Breast epithelium (tissue), 4 donors: ENCODE results near the gene LIMCH1. TPM values are rescaled to one million over a fixed set of nuclear protein-coding genes. Genes with fewer than 3 reads are reported as not detected.

Experiments used
- DNase-seq, 2 donors: peaks; one replicate each; pipeline ENCODE4 v3.0.0-alpha.2; 2019; ENCODE audit warnings: low spot score in 2 of 2
- H3K27ac ChIP-seq, 2 donors: fragments of 200-600 bp; sonication (generic) in 1 of 2; one replicate each; pipeline ENCODE4 v1.5.1; 2016 to 2019; ENCODE audit warnings: mild to moderate bottlenecking in 1 of 2
- H3K27me3 ChIP-seq, 2 donors: fragments of 200-600 bp; sonication (generic) in 1 of 2; one replicate each; pipeline versions ENCODE4 v1.5.1 to v1.6.0; 2017 to 2019; ENCODE audit warnings: control low read depth in 1 of 2, mild to moderate bottlenecking in 1 of 2
- H3K36me3 ChIP-seq: fragments of 200-600 bp; one replicate; pipeline ENCODE4 v1.5.1; 2019
- H3K4me1 ChIP-seq, 2 donors: fragments of 200-600 bp; sonication (generic); one replicate each; pipeline ENCODE4 v1.5.1; 2016 to 2019; ENCODE audit warnings: control low read depth in 1 of 2
- H3K4me3 ChIP-seq, 3 donors: fragments of 200-600 bp; sonication (generic); 1 replicate in 2 of 3; 2 replicates in 1 of 3; pipeline ENCODE4 v1.5.1; 2016 to 2019; ENCODE audit warnings: mild to moderate bottlenecking in 3 of 3, moderate library complexity in 2 of 3
- H3K9me3 ChIP-seq, 2 donors: fragments of 200-600 bp; sonication (generic) in 1 of 2; one replicate each; pipeline ENCODE4 v1.5.1; 2016 to 2019; ENCODE audit warnings: control low read depth in 1 of 2
- POLR2A ChIP-seq: fragments of 450-650 bp; IDR thresholded peaks from one replicate; pipeline ENCODE4 v1.6.1; 2016; ENCODE audit warnings: antibody characterized with exemption, mild to moderate bottlenecking, moderate library complexity
- POLR2AphosphoS5 ChIP-seq, 3 donors: sonication (generic); formaldehyde crosslinking; IDR thresholded peaks; one replicate each; pipeline ENCODE4 v1.6.1; 2017; ENCODE audit warnings: antibody characterized with exemption in 3 of 3
- intact Hi-C: fragments of 100-400 bp; cut with DNase I; formaldehyde crosslinking; loops from one replicate; pipeline ENCODE4 v1.15.1; 2023; ENCODE audit warnings: low total_unique reads
- total RNA-seq, 3 donors: library from RNA; depleted of rRNA; stranded (reverse); fragments of >200 nt; gene quantifications; one replicate each; pipeline ENCODE4 v1.1.0, GENCODE V29; 2016
- TF ChIP-seq, protein P1 (sequence below), 3 donors: fragments of 450-650 bp; IDR thresholded peaks; one replicate each; pipeline ENCODE4 v1.5.1; 2016 to 2017; ENCODE audit warnings: antibody characterized with exemption in 3 of 3, mild to moderate bottlenecking in 3 of 3, moderate library complexity in 3 of 3

LIMCH1 gene
- total RNA-seq, 3 donors from 2014 or later: 34.6 to 72.2 (median 71.8) TPM

DNA sequence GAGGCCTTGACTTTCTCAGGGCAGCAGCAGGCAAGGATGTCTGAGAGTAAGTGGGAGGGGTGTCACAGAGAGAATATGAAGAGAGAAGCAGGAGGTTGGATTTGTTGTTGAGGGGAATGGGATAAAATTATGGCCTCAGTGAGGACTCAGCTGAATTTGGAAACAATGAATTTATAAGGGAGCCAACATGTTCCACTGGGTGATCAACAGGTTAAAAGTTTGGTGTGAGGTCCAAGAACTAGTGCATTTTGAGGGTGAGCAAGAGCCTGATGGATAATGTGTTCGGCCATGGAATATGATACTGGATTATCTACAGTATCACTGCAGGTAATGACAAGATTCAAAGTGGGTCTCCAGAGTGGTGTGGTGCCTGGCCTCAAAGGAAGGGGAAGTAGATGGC, 33.5 kb downstream of the LIMCH1 start:
- H3K4me3 ChIP-seq: no peak overlapping the region
- intact Hi-C loops: no loop called here
- H3K4me1 ChIP-seq: no peaks in the 10 kb centered on the region
- TF ChIP-seq, protein P1, sequence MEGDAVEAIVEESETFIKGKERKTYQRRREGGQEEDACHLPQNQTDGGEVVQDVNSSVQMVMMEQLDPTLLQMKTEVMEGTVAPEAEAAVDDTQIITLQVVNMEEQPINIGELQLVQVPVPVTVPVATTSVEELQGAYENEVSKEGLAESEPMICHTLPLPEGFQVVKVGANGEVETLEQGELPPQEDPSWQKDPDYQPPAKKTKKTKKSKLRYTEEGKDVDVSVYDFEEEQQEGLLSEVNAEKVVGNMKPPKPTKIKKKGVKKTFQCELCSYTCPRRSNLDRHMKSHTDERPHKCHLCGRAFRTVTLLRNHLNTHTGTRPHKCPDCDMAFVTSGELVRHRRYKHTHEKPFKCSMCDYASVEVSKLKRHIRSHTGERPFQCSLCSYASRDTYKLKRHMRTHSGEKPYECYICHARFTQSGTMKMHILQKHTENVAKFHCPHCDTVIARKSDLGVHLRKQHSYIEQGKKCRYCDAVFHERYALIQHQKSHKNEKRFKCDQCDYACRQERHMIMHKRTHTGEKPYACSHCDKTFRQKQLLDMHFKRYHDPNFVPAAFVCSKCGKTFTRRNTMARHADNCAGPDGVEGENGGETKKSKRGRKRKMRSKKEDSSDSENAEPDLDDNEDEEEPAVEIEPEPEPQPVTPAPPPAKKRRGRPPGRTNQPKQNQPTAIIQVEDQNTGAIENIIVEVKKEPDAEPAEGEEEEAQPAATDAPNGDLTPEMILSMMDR (IDR thresholded peaks at IDR 0.05): no peak
- no peak for TF ChIP-seq POLR2AphosphoS5 (IDR thresholded peaks at IDR 0.05)
- no peak for TF ChIP-seq POLR2A
- H3K36me3 ChIP-seq: no peaks in the 10 kb centered on the region
- DNase-seq: no peak
- H3K27me3 ChIP-seq: no peaks in the 10 kb centered on the region
- no peaks in the 10 kb centered on the region for H3K9me3 ChIP-seq
- H3K27ac ChIP-seq: no peak overlapping the region

DNA sequence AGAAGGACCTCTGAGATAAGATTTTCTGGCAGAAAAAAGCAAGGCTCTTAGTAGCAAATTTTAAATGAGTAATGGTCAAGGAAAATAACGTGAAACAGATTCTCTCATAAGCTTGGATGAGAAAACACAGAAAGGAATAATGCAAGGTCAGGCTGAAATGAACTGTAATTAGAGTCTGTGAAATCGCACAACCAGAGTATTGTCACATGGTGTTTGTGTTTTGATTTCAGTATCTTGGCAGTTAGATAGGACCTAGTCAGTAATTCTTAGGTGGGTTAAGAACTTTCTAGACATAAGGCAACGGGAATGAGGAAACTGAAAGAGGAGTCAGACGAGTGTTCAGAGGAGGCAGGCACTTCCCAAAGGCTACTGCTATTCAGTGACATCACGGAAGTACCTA, 34.6 kb downstream of the LIMCH1 start:
- Histone ChIP-seq H3K36me3 (no peaks in the 10 kb centered on the region), H3K27ac (no peak overlapping the region), H3K27me3 (no peaks in the 10 kb centered on the region), H3K4me1 (no peaks in the 10 kb centered on the region), H3K4me3 (peak overlapping the region in 2 of 3 donors; percentile 2 to 24), H3K9me3 (no peaks in the 10 kb centered on the region)
- intact Hi-C loops: no loop called here
- TF ChIP-seq POLR2AphosphoS5 (IDR thresholded peaks at IDR 0.05) (no peak), POLR2A (no peak)
- TF ChIP-seq, protein P1 (IDR thresholded peaks at IDR 0.05): no peak
- no peak for DNase-seq

DNA sequence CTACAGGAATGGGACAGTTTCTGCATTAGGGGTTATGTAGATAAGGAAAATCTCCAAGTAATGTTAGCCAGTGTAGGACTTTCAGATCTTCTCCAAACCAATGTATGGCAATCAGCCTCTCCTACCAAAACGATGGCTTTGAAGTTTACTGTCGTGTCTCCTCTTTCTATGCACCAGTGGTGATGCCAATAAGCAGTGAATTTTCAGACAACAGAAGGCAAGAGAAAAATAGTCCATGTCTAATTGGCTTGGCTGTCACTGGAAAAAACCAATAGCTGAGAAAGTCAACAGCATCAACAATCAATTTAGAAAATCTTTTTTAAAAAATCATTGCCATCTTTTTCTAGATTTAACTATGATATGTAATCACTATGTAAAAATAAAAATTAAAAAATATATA, 35.0 kb downstream of the LIMCH1 start:
- TF ChIP-seq POLR2AphosphoS5 (IDR thresholded peaks at IDR 0.05): no peak
- TF ChIP-seq, protein P1 (IDR thresholded peaks at IDR 0.05): no peak
- TF ChIP-seq POLR2A: no peak
- H3K27me3 ChIP-seq: no peaks in the 10 kb centered on the region
- DNase-seq: no peak
- no peak overlapping the region for H3K27ac ChIP-seq
- H3K36me3 ChIP-seq: no peaks in the 10 kb centered on the region
- H3K4me1 ChIP-seq: no peaks in the 10 kb centered on the region
- H3K4me3 ChIP-seq: peak overlapping the region in 1 of 3 donors; percentile 2
- H3K9me3 ChIP-seq: no peaks in the 10 kb centered on the region
- intact Hi-C loops: no loop called here

DNA sequence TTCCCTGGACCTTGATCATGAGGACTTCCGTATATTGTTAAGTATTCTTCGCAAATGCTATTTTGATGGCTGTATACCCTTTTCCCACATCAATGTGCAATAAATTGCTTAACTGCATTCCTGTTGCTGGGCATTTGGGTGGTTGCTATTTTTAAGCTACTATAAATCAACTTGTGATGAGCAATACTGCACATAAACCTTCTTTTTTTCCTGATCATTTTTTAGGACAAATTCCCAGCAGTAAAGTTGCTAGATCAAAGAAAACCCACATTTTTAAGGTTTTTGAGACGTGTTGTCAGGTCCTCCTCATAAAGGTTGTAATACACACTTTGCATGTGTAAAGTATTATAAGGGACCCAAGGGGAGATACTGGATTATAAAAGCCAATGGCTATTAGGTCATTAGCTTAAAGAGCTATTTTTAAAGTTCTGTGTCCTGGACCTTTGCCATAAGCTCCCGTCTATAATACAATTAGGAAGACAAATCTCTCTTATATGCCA, 35.6 kb downstream of the LIMCH1 start:
- no peaks in the 10 kb centered on the region for H3K4me1 ChIP-seq
- H3K27me3 ChIP-seq: no peaks in the 10 kb centered on the region
- H3K9me3 ChIP-seq: no peaks in the 10 kb centered on the region
- H3K36me3 ChIP-seq: no peaks in the 10 kb centered on the region
- no peak for DNase-seq
- no peak overlapping the region for H3K27ac ChIP-seq
- intact Hi-C loops: no loop called here
- TF ChIP-seq POLR2AphosphoS5 (IDR thresholded peaks at IDR 0.05) (no peak), POLR2A (no peak)
- TF ChIP-seq, protein P1 (IDR thresholded peaks at IDR 0.05): no peak
- H3K4me3 ChIP-seq: no peak overlapping the region

DNA sequence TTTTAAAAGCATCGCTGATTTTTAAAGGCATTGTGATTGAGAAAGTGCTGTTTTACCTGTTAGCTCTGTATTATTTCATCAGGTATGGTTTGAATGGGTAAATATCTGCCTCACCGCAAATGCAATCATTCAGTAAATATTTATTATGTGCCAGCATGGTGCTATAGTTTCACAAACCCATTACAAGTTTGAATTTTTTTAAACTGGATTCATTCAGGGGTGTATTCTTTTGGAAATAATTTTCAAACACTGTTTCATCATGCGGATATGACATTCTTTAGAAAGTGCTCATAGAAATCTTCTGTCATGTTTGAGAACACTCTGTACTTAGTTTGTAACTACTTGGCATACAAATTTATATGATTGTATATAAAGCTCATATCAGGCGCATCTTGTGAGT, 37.2 kb downstream of the LIMCH1 start:
- Histone ChIP-seq H3K4me1 (no peaks in the 10 kb centered on the region), H3K27ac (no peak overlapping the region), H3K27me3 (no peaks in the 10 kb centered on the region), H3K9me3 (no peaks in the 10 kb centered on the region), H3K36me3 (no peaks in the 10 kb centered on the region), H3K4me3 (no peak overlapping the region)
- TF ChIP-seq, protein P1 (IDR thresholded peaks at IDR 0.05): no peak
- no peak for TF ChIP-seq POLR2AphosphoS5 (IDR thresholded peaks at IDR 0.05)
- no peak for TF ChIP-seq POLR2A
- no peak for DNase-seq
- intact Hi-C loops: no loop called here
